GM23248 (cell line): Measurements from ENCODE around the gene ZC3H15. TPM values are rescaled to one million over a fixed set of nuclear protein-coding genes. Genes with fewer than 3 reads are reported as not detected.
"Not testable (repeated sequence)": the region's sequence is repeated elsewhere in the genome, so short reads cannot be mapped to it uniquely, and the experiment has no call there.

ENCODE experiments used
- DNase-seq: peaks from one replicate; pipeline ENCODE4 v3.0.0-alpha.2; 2015
- H2AFZ ChIP-seq: fragments of 200-600 bp; sonication (generic); 2 replicates; pipeline ENCODE4 v1.6.1; 2016; ENCODE audit warnings: antibody characterized with exemption
- H3F3A ChIP-seq: fragments of 200-600 bp; sonication (generic); 2 replicates; pipeline ENCODE4 v1.6.1; 2016; ENCODE audit warnings: mild to moderate bottlenecking, antibody characterized with exemption, mixed run types; ENCODE audit not compliant: insufficient read depth
- H3K27ac ChIP-seq: fragments of 200-600 bp; sonication (generic); 2 replicates; pipeline ENCODE4 v1.5.1; 2016; ENCODE audit warnings: mild to moderate bottlenecking
- H3K27me3 ChIP-seq: fragments of 200-600 bp; sonication (generic); replicated peaks from 2 replicates; pipeline ENCODE4 v1.6.1; 2016; ENCODE audit warnings: mild to moderate bottlenecking; ENCODE audit not compliant: insufficient read depth
- H3K36me3 ChIP-seq: fragments of 200-600 bp; sonication (generic); 2 replicates; pipeline ENCODE4 v1.6.1; 2016; ENCODE audit warnings: low read depth, mild to moderate bottlenecking
- H3K4me1 ChIP-seq: fragments of 200-600 bp; sonication (generic); 2 replicates; pipeline ENCODE4 v1.6.1; 2016; ENCODE audit warnings: mild to moderate bottlenecking; ENCODE audit not compliant: insufficient read depth
- H3K4me2 ChIP-seq: fragments of 200-600 bp; sonication (generic); one replicate; pipeline ENCODE4 v1.6.1; 2016; ENCODE audit warnings: mild to moderate bottlenecking; ENCODE audit not compliant: unreplicated experiment
- H3K4me3 ChIP-seq: fragments of 200-600 bp; sonication (generic); 2 replicates; pipeline ENCODE4 v1.5.1; 2016; ENCODE audit warnings: mild to moderate bottlenecking
- H3K79me2 ChIP-seq: fragments of 200-600 bp; sonication (generic); 2 replicates; pipeline ENCODE4 v1.6.1; 2016; ENCODE audit warnings: mild to moderate bottlenecking; ENCODE audit not compliant: insufficient read depth
- H3K9ac ChIP-seq: fragments of 200-600 bp; sonication (generic); 2 replicates; pipeline ENCODE4 v1.6.1; 2016; ENCODE audit warnings: mild to moderate bottlenecking
- H3K9me2 ChIP-seq: fragments of 200-600 bp; sonication (generic); 2 replicates; pipeline ENCODE4 v1.6.1; 2016; ENCODE audit warnings: mixed run types, mild to moderate bottlenecking, moderate library complexity; ENCODE audit not compliant: insufficient read depth
- H3K9me3 ChIP-seq: fragments of 200-600 bp; sonication (generic); one replicate; pipeline ENCODE4 v1.6.1; 2017; ENCODE audit warnings: low read depth
- H4K20me1 ChIP-seq: fragments of 200-600 bp; sonication (generic); 2 replicates; pipeline ENCODE4 v1.6.0; 2016; ENCODE audit not compliant: insufficient read depth
- EZH2 ChIP-seq: fragments of 200-600 bp; sonication (generic); IDR thresholded peaks from 2 replicates; pipeline ENCODE4 v1.6.1; 2018; ENCODE audit warnings: antibody characterized with exemption, mild to moderate bottlenecking; ENCODE audit not compliant: insufficient read depth, poor library complexity, severe bottlenecking
- EZH2phosphoT487 ChIP-seq: fragments of 200-600 bp; sonication (generic); IDR thresholded peaks from 2 replicates; pipeline ENCODE4 v1.6.1; 2018; ENCODE audit warnings: antibody characterized with exemption, moderate library complexity, mild to moderate bottlenecking, low read depth; ENCODE audit not compliant: insufficient read depth
- WGBS, 2 experiments: methylation state at CpG; one replicate each; pipeline ENCODE4 v1.1.6; 2015 to 2017; ENCODE audit warnings: low lambda C conversion rate in 2 of 2, low coverage in 1 of 2; ENCODE audit errors: missing lambda C conversion rate in 2 of 2; 5-methylcytosine and 5-hydroxymethylcytosine counted together
- in situ Hi-C: fragments of 300-500 bp; cut with MboI; formaldehyde crosslinking; loops from 2 replicates; pipeline ENCODE4 v1.15.0; 2020
- polyA plus RNA-seq: library from polyadenylated mRNA; unstranded; fragments of >200 nt; fragmentation: Nextera tagmentation; extraction: Ambion mirVana; gene quantifications from 2 replicates; pipeline ENCODE4 v1.2.1, GENCODE V29; 2016
- total RNA-seq: library from RNA; depleted of rRNA; stranded (reverse); fragments of >200 nt; shearing (Covaris generic); gene quantifications from 2 replicates; pipeline ENCODE4 v1.2.3, GENCODE V29; 2014

The ZC3H15 gene
- total and polyA plus RNA-seq, 2 experiments from 2014 or later, result 43.8 to 88.7 TPM

GRCh38 chr2:186459009-186459408, 27.1 kb upstream of the ZC3H15 start:
- 79 to 89% methylated on average over 2 of the region's 2 CpGs for WGBS, 2 experiments

GRCh38 chr2:186460465-186460864, 25.6 kb upstream of the ZC3H15 start:
- in situ Hi-C loops, result no loop called here
- 27 to 29% methylated on average over 1 of the region's 1 CpG for WGBS, 2 experiments

More at GRCh38 chr2:186459009-186459408, 27.1 kb upstream of the ZC3H15 start:
- Histone ChIP-seq H3K9ac (no peak overlapping the region), H2AFZ (no peak overlapping the region), H3K79me2 (no peaks in the 10 kb centered on the region), H3F3A (peaks cover 4% of the 10 kb centered on the region; the same call in 1 of the 2 replicates), H3K9me3 (no peaks in the 10 kb centered on the region), H3K4me1 (peaks cover 7% of the 10 kb centered on the region), H3K27me3 (no peaks in the 10 kb centered on the region), H4K20me1 (no peaks in the 10 kb centered on the region), H3K4me3 (no peak overlapping the region), H3K4me2 (no peak overlapping the region), H3K27ac (no peak overlapping the region), H3K36me3 (no peaks in the 10 kb centered on the region), H3K9me2 (no peaks in the 10 kb centered on the region)
- in situ Hi-C loops, result no loop called here
- peak; percentile 50 for DNase-seq
- no peak for TF ChIP-seq EZH2
- TF ChIP-seq EZH2phosphoT487, result no peak

GRCh38 chr2:186466743-186467142, 19.3 kb upstream of the ZC3H15 start:
- Histone ChIP-seq H3K9me3 (no peaks in the 10 kb centered on the region), H2AFZ (no peak overlapping the region), H3F3A (no peaks in the 10 kb centered on the region), H3K27me3 (no peaks in the 10 kb centered on the region), H3K9me2 (no peaks in the 10 kb centered on the region), H3K27ac (no peak overlapping the region), H3K36me3 (no peaks in the 10 kb centered on the region), H3K79me2 (no peaks in the 10 kb centered on the region), H3K4me1 (no peaks in the 10 kb centered on the region), H4K20me1 (no peaks in the 10 kb centered on the region), H3K9ac (no peak overlapping the region), H3K4me2 (no peak overlapping the region), H3K4me3 (no peak overlapping the region)
- no peak for TF ChIP-seq EZH2
- TF ChIP-seq EZH2phosphoT487, result no peak
- in situ Hi-C loops, result no loop called here
- DNase-seq, result no peak

More at GRCh38 chr2:186460465-186460864, 25.6 kb upstream of the ZC3H15 start:
- Histone ChIP-seq H3K9ac (no peak overlapping the region), H2AFZ (no peak overlapping the region), H4K20me1 (no peaks in the 10 kb centered on the region), H3F3A (peaks cover 4% of the 10 kb centered on the region; the same call in 1 of the 2 replicates), H3K27me3 (no peaks in the 10 kb centered on the region), H3K36me3 (no peaks in the 10 kb centered on the region), H3K9me3 (no peaks in the 10 kb centered on the region), H3K4me3 (no peak overlapping the region), H3K27ac (no peak overlapping the region), H3K4me1 (peaks cover 7% of the 10 kb centered on the region), H3K9me2 (no peaks in the 10 kb centered on the region), H3K4me2 (no peak overlapping the region), H3K79me2 (no peaks in the 10 kb centered on the region)
- peak; percentile 42 for DNase-seq
- TF ChIP-seq EZH2phosphoT487 (no peak), EZH2 (no peak)

- Histone ChIP-seq H3K79me2 (no peaks in the 10 kb centered on the region), H3K9ac (no peak overlapping the region), H2AFZ (no peak overlapping the region), H3K9me3 (no peaks in the 10 kb centered on the region), H3K4me2 (no peak overlapping the region), H3K4me3 (no peak overlapping the region), H3K27ac (no peak overlapping the region), H3K9me2 (no peaks in the 10 kb centered on the region), H3K36me3 (no peaks in the 10 kb centered on the region), H4K20me1 (no peaks in the 10 kb centered on the region), H3F3A (no peaks in the 10 kb centered on the region), H3K27me3 (no peaks in the 10 kb centered on the region), H3K4me1 (no peaks in the 10 kb centered on the region)
- in situ Hi-C loops, result no loop called here
- WGBS, 2 experiments, result 79 to 85% methylated on average over 2 of the region's 2 CpGs
- no peak for DNase-seq
- no peak for TF ChIP-seq EZH2
- TF ChIP-seq EZH2phosphoT487, result no peak
Observed at GRCh38 chr2:186467421-186467820, 18.6 kb upstream of the ZC3H15 start.

- H3K4me3 ChIP-seq, H3K27me3 ChIP-seq, H3K9me3 ChIP-seq, H3K79me2 ChIP-seq, DNase-seq, H3K9ac ChIP-seq, in situ Hi-C loops, H3K4me1 ChIP-seq, H3F3A ChIP-seq, H3K27ac ChIP-seq, H3K9me2 ChIP-seq, H4K20me1 ChIP-seq, H2AFZ ChIP-seq, H3K4me2 ChIP-seq, H3K36me3 ChIP-seq: not testable (repeated sequence)
- WGBS, 2 experiments, result 89% methylated on average over 37 of the region's 49 CpGs; no CpG with 5 or more reads in 1 of the 2 experiments
Observed at GRCh38 chr2:186472722-186473493, 13.2 kb upstream of the ZC3H15 start.

GRCh38 chr2:186474239-186474638, 11.8 kb upstream of the ZC3H15 start:
- H3K4me2 ChIP-seq, H4K20me1 ChIP-seq, H3K27ac ChIP-seq, H2AFZ ChIP-seq, H3K36me3 ChIP-seq, H3K79me2 ChIP-seq, H3F3A ChIP-seq, in situ Hi-C loops, H3K9me3 ChIP-seq, H3K9me2 ChIP-seq, DNase-seq, H3K27me3 ChIP-seq, H3K4me1 ChIP-seq, H3K9ac ChIP-seq, H3K4me3 ChIP-seq: not testable (repeated sequence)
- WGBS, 2 experiments, result 97 to 100% methylated on average over 1 of the region's 1 CpG
